ENCODE measurements around the gene PGAP2. TPM values are rescaled to one million over a fixed set of nuclear protein-coding genes. Genes with fewer than 3 reads are reported as not detected.
"Not testable (repeated sequence)": the region's sequence is repeated elsewhere in the genome, so short reads cannot be mapped to it uniquely, and the experiment has no call there.

Gene PGAP2
- polyA plus RNA-seq (2012; ENCODE audit: insufficient read depth, insufficient read length, low read depth) = 9.8 TPM

DNA sequence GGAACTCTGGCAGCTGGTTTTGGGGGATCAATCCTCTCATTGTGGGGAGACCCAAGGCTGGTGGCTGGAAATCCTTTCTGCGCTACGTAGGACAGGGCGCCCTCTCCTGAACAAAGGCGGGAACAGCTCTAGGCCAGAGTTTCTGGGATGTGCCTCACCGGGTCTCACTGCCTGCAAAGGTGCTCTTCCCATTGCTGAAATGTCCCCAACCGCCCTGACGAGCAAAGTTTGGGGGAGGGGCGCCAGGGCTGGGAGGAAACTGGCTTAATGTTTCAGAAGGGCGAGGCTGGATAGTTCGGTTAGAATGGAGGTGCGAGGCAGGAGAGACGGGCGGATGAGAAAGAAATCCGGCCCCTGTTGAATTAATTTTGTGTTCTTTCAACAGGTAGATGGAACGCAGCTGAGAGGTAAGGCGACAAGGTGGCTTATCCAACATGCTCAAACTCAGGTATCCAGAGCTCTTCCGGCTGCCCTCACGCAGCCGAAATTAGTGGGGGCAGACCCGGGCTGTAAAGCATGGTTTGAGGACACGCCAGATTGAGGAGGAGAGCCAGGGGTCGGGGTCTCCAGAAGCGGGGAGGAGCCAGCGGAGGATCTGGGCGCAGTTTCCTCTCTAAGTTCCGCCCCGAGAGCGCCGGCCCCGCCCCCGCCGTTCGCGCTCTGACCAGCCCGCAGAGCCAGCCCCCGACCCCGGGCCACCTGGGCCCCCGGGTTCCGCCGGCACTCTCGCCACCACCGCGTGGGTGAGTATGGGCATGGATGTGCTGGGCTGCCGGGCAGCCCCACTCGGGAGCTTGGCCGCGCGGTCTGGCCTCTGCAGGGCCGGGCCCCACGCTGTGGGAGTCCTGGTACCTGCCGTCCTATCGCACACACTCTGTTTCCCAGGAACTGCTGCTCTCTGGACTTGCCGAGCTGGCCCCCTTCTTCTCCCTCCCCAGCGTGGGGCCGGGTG lies at the start of gene PGAP2:
Gene PGAP2 (plus strand): TSS at position 652 of the 952 bp plus-strand sequence. CDS start 2,700 bp downstream, outside the sequence.
- TF ChIP-seq, protein P1, sequence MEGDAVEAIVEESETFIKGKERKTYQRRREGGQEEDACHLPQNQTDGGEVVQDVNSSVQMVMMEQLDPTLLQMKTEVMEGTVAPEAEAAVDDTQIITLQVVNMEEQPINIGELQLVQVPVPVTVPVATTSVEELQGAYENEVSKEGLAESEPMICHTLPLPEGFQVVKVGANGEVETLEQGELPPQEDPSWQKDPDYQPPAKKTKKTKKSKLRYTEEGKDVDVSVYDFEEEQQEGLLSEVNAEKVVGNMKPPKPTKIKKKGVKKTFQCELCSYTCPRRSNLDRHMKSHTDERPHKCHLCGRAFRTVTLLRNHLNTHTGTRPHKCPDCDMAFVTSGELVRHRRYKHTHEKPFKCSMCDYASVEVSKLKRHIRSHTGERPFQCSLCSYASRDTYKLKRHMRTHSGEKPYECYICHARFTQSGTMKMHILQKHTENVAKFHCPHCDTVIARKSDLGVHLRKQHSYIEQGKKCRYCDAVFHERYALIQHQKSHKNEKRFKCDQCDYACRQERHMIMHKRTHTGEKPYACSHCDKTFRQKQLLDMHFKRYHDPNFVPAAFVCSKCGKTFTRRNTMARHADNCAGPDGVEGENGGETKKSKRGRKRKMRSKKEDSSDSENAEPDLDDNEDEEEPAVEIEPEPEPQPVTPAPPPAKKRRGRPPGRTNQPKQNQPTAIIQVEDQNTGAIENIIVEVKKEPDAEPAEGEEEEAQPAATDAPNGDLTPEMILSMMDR (IDR thresholded peaks at IDR 0.05; ENCODE audit: low read depth, low read length) = peak; percentile 59
- peak; percentile 54 for DNase-seq

DNA sequence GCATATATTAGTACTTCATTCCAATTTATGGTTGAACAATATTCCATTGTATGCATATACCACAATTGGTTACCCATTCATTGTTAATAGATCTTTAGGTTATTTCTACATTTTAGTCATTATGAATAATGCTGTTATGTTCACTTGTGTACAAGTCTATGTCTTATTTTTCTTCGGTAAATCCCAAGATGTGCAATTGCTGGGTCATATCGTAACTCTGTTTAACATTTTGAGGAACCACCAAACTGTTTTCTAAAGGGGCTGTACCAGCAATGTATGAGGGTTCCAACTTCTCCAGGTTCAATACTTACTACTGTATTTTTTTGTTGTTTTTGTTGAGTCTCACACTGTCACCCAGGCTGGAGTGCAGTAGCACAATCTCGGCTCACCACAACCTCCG lies 44.1 kb upstream of the PGAP2 start:
- H3K4me3 ChIP-seq (ENCODE audit: low read depth, low read length) = no peak overlapping the region
- no peaks in the 10 kb centered on the region for H3K27me3 ChIP-seq
- H3K36me3 ChIP-seq = peaks cover 21% of the 10 kb centered on the region
- no peak for DNase-seq
- H3K4me1 ChIP-seq = no peaks in the 10 kb centered on the region
- no peaks in the 10 kb centered on the region for H3K9me3 ChIP-seq
- TF ChIP-seq, protein P1 (IDR thresholded peaks at IDR 0.05; ENCODE audit: low read depth, low read length) = no peak

More for the DNA sequence above, at the start of gene PGAP2:
- Histone ChIP-seq H3K27me3 (no peaks in the 10 kb centered on the region), H3K9me3 (no peaks in the 10 kb centered on the region), H3K4me1 (no peaks in the 10 kb centered on the region), H3K4me3 (ENCODE audit: low read depth, low read length) (peak within 1 kb of the TSS; percentile 64), H3K36me3 (no peaks in the 10 kb centered on the region)

DNA sequence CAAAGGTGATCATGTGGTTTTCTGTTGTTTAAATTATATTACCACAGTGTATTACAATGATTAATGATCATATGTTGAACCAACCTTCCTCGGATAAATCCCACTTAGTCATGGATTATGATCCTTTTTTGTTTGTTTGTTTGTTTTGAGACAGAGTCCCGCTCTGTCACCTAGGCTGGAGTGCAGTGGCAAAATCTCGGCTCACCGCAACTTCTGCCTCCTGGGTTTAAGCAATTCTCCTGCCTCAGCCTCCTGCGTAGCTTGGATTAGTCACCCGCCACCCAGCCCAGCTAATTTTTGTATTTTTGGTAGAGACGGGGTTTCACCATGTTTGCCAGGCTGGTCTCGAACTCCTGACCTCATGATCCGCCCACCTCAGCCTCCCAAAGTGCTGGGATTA lies 41.5 kb upstream of the PGAP2 start:
- not testable (repeated sequence) for H3K27me3 ChIP-seq; H3K9me3 ChIP-seq; DNase-seq; H3K4me1 ChIP-seq; H3K4me3 ChIP-seq (ENCODE audit: low read depth, low read length)
- peaks cover 27% of the 10 kb centered on the region for H3K36me3 ChIP-seq

DNA sequence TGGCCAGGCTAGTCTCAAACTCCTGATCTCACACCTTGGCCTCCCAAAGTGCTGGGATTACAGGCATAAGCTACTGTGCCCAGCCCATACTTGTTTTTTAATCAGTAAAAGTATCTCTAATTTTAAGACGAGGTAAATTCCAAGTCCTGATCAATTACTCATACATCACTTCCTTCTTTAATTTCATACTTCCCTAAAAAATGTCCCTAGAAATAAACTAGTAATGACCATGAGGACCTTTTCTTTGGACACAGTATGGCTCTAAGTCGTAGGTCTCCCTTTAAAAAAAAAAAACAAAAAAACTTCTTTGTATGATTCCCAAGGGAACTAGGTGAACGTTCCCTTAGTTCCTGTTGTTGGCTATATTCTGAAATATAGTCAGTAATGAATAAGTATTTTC lies 40.8 kb upstream of the PGAP2 start:
- no peaks in the 10 kb centered on the region for H3K9me3 ChIP-seq
- TF ChIP-seq, protein P1 (IDR thresholded peaks at IDR 0.05; ENCODE audit: low read depth, low read length) = no peak
- no peak overlapping the region for H3K4me3 ChIP-seq (ENCODE audit: low read depth, low read length)
- H3K36me3 ChIP-seq = peaks cover 27% of the 10 kb centered on the region
- no peaks in the 10 kb centered on the region for H3K27me3 ChIP-seq
- H3K4me1 ChIP-seq = no peaks in the 10 kb centered on the region
- DNase-seq = no peak

DNA sequence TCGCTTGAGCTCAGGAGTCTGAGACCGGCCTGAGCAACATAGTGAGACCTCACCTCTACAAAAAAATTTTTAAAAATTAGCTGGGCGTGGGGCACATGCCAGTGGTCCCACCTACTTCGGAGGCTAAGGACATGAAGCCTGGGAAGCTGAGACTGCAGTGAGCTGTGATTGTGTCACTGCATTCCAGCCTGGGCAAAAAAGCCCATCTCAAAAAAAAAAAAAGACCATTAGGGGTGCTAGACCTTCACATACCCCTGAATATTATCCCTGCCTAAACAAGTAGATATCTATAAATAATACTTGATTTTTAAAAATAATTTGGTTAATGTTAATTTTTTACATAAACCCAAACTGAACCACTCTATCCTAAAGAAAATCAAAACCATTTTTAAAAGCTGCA lies 35.2 kb upstream of the PGAP2 start:
- TF ChIP-seq, protein P1 (IDR thresholded peaks at IDR 0.05; ENCODE audit: low read depth, low read length) = no peak
- Histone ChIP-seq H3K27me3 (no peaks in the 10 kb centered on the region), H3K36me3 (peaks cover 13% of the 10 kb centered on the region), H3K4me3 (ENCODE audit: low read depth, low read length) (no peak overlapping the region), H3K9me3 (no peaks in the 10 kb centered on the region), H3K4me1 (no peaks in the 10 kb centered on the region)
- no peak for DNase-seq

DNA sequence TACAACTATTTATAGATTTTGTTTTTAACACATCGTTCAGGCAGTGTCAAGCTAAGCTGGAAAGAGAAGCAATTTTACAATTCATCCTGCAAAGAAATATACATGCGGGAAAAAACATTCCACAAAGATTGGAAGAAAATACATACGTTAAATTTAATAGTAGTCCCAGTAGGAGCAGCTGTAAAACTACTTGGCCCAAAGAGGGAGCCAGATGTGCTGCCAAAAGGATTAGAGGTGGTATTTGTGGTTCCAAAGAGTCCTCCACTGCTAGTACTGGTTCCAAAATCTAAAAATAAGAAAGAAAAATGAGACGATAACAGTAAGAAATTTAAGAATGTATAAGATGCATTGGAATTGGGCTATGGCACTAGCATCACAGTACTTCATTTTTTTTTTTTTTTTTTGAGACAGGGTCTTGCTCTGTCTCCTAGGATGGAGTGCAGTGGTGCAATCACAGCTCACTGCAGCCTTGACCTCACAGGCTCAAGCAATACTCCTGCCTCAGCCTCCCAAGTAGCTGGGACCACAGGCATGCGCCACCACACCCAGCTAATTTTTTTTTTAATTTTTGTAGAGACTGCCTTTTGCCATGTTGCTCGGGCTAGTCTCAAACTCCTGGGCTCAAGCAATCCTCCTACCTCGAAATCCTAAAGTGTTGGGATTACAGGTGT lies 32.5 kb upstream of the PGAP2 start:
- no peak for DNase-seq
- H3K27me3 ChIP-seq = no peaks in the 10 kb centered on the region
- no peaks in the 10 kb centered on the region for H3K4me1 ChIP-seq
- TF ChIP-seq, protein P1 (IDR thresholded peaks at IDR 0.05; ENCODE audit: low read depth, low read length) = no peak
- peaks cover 12% of the 10 kb centered on the region for H3K36me3 ChIP-seq
- H3K9me3 ChIP-seq = no peaks in the 10 kb centered on the region
- H3K4me3 ChIP-seq (ENCODE audit: low read depth, low read length) = no peak overlapping the region
